Right atrium auricular region (tissue), 2 donors: Measurements from ENCODE around the gene KCNQ1. TPM values are rescaled to one million over a fixed set of nuclear protein-coding genes. Genes with fewer than 3 reads are reported as not detected.

Experiments used
- DNase-seq: peaks from one replicate; pipeline ENCODE4 v3.0.0-alpha.2; 2019; ENCODE audit warnings: low spot score
- H3K27ac ChIP-seq, 2 donors: fragments of 200-600 bp; sonication (generic); 1 replicate in 1 of 2; 2 replicates in 1 of 2; pipeline ENCODE4 v1.5.1; 2016 to 2019
- H3K27me3 ChIP-seq, 2 donors: fragments of 200-600 bp; sonication (generic); one replicate each; pipeline versions ENCODE4 v1.5.1 to v1.6.0; 2017 to 2019
- H3K36me3 ChIP-seq: fragments of 200-600 bp; sonication (generic); one replicate; pipeline ENCODE4 v1.5.1; 2016
- H3K4me1 ChIP-seq, 2 donors: fragments of 200-600 bp; sonication (generic); one replicate each; pipeline versions ENCODE4 v1.5.1 to v1.6.0; 2017 to 2019
- H3K4me3 ChIP-seq, 2 donors: fragments of 200-600 bp; sonication (generic); 1 replicate in 1 of 2; 2 replicates in 1 of 2; pipeline ENCODE4 v1.5.1; 2017 to 2019; ENCODE audit warnings: mild to moderate bottlenecking in 1 of 2, moderate library complexity in 1 of 2
- H3K9me3 ChIP-seq, 2 donors: fragments of 200-600 bp; sonication (generic); one replicate each; pipeline ENCODE4 v1.5.1; 2019
- total RNA-seq, 2 donors: library from RNA; depleted of rRNA; stranded (reverse); fragments of >200 nt; gene quantifications; one replicate each; pipeline ENCODE4 v1.1.0, GENCODE V29; 2016
- TF ChIP-seq, protein P1 (sequence below), 2 donors: fragments of 200-600 bp; sonication (generic); IDR thresholded peaks; one replicate each; pipeline ENCODE4 v1.5.1; 2019; ENCODE audit warnings: antibody characterized with exemption in 2 of 2

Gene KCNQ1
- total RNA-seq, 2 donors from 2014 or later, result 12.7 to 25.1 TPM

DNA sequence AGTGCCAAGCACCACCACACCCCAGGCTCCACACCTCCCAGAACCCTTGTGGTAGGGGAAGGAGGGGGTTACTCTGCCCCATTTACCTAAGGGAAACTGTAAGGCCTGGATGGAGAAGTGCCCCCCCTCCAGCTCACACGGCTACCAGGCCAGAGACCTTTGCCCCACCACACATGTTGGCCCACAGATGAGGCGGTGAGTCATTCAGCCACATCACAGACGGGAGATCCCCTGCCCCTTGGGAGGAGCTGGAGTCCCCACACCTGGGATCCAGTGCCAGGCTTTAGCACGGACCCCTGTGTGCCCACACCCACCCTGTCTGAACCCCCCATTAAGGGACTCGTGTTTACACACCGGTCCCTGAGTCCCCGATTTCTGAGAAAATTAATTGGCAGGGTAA lies 415.8 kb downstream of the KCNQ1 start:
- no peaks in the 10 kb centered on the region for H3K36me3 ChIP-seq
- peaks cover 0 to 14% of the 10 kb centered on the region in 2 donors for H3K4me1 ChIP-seq
- TF ChIP-seq, protein P1, sequence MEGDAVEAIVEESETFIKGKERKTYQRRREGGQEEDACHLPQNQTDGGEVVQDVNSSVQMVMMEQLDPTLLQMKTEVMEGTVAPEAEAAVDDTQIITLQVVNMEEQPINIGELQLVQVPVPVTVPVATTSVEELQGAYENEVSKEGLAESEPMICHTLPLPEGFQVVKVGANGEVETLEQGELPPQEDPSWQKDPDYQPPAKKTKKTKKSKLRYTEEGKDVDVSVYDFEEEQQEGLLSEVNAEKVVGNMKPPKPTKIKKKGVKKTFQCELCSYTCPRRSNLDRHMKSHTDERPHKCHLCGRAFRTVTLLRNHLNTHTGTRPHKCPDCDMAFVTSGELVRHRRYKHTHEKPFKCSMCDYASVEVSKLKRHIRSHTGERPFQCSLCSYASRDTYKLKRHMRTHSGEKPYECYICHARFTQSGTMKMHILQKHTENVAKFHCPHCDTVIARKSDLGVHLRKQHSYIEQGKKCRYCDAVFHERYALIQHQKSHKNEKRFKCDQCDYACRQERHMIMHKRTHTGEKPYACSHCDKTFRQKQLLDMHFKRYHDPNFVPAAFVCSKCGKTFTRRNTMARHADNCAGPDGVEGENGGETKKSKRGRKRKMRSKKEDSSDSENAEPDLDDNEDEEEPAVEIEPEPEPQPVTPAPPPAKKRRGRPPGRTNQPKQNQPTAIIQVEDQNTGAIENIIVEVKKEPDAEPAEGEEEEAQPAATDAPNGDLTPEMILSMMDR (IDR thresholded peaks at IDR 0.05), result no peak

GRCh38 chr11:2862395-2863275 lies 417.8 kb downstream of the KCNQ1 start:
- H3K36me3 ChIP-seq, result no peaks in the 10 kb centered on the region
- H3K27me3 ChIP-seq, result no peaks in the 10 kb centered on the region
- H3K4me3 ChIP-seq, result peak overlapping the region; percentile 23 to 51
- DNase-seq, result no peak
- peaks cover 0 to 14% of the 10 kb centered on the region in 2 donors for H3K4me1 ChIP-seq
- no peak overlapping the region for H3K27ac ChIP-seq
- TF ChIP-seq, protein P1 (IDR thresholded peaks at IDR 0.05), result no peak
- H3K9me3 ChIP-seq, result no peaks in the 10 kb centered on the region

More for the DNA sequence above, 415.8 kb downstream of the KCNQ1 start:
- DNase-seq, result no peak
- no peak overlapping the region for H3K4me3 ChIP-seq
- H3K27me3 ChIP-seq, result no peaks in the 10 kb centered on the region
- no peak overlapping the region for H3K27ac ChIP-seq
- no peaks in the 10 kb centered on the region for H3K9me3 ChIP-seq

DNA sequence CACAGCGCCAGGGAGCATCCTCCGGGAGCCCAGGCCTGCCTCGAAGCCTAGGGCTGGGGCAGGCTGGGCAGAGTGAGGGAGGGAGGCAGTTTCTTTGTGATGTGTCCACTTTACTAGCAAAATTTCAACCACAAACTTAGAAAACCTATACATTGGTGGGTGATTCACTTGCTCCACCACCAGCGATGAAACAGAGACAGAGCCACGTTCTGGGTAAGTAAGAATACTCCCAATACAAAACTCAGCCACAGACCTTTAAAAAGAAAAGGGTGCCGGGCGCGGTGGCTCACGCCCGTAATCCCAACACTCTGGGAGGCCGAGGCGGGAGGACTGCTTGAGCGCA lies 418.4 kb downstream of the KCNQ1 start:
- Histone ChIP-seq H3K4me3 (peak overlapping the region in 1 of 2 donors; percentile 51), H3K27ac (no peak overlapping the region), H3K36me3 (no peaks in the 10 kb centered on the region), H3K4me1 (peaks cover 0 to 14% of the 10 kb centered on the region in 2 donors), H3K9me3 (no peaks in the 10 kb centered on the region), H3K27me3 (no peaks in the 10 kb centered on the region)
- no peak for DNase-seq
- TF ChIP-seq, protein P1 (IDR thresholded peaks at IDR 0.05), result no peak

DNA sequence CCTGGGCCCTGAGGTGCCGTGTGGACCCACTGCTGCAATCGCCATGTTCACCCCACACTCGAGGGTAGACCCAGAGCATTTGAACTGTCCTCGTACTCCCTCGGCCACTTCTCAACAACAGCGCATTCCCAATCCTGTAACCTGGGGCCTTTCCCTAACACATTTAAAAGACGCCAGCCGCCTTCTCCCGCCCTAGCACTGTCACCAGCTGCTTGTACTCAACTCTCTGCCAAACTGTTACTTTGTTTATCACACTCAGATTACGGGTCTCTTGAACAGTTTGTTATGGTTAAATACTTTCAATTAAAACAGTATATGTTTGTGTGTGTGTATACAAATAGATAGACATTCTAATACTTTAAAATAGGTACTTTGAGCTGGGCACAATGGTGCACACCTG lies 420.1 kb downstream of the KCNQ1 start:
- no peaks in the 10 kb centered on the region for H3K9me3 ChIP-seq
- peaks cover 0 to 14% of the 10 kb centered on the region in 2 donors for H3K4me1 ChIP-seq
- TF ChIP-seq, protein P1 (IDR thresholded peaks at IDR 0.05), result no peak
- H3K27ac ChIP-seq, result no peak overlapping the region
- peaks cover 0 to 10% of the 10 kb centered on the region in 2 donors for H3K27me3 ChIP-seq
- H3K36me3 ChIP-seq, result no peaks in the 10 kb centered on the region
- DNase-seq, result no peak
- no peak overlapping the region for H3K4me3 ChIP-seq

- H3K27ac ChIP-seq, result no peak overlapping the region
- H3K4me1 ChIP-seq, result peaks cover 0 to 17% of the 10 kb centered on the region in 2 donors
- H3K36me3 ChIP-seq, result no peaks in the 10 kb centered on the region
- TF ChIP-seq, protein P1 (IDR thresholded peaks at IDR 0.05), result no peak
- no peaks in the 10 kb centered on the region for H3K9me3 ChIP-seq
- no peak overlapping the region for H3K4me3 ChIP-seq
- DNase-seq, result no peak
- H3K27me3 ChIP-seq, result peaks cover 0 to 13% of the 10 kb centered on the region in 2 donors
Measured at GRCh38 chr11:2865922-2866577, 421.2 kb downstream of the KCNQ1 start.
